Fibroblast of skin of right quadriceps (primary cell): ENCODE measurements around the gene IFT22.
"Not testable (repeated sequence)": the region's sequence is repeated elsewhere in the genome, so short reads cannot be mapped to it uniquely, and the experiment has no call there.

ENCODE experiments used
- DNase-seq: peaks from one replicate; pipeline ENCODE4 v3.0.0-alpha.2; 2013

The IFT22 gene

GRCh38 chr7:101308245-101309085 lies 13.1 kb downstream of the IFT22 start:
- peak; percentile 55 for DNase-seq

GRCh38 chr7:101306307-101306706 lies 15.3 kb downstream of the IFT22 start:
- DNase-seq = no peak

- no peak for DNase-seq
Observed at GRCh38 chr7:101303102-101303701, 18.4 kb downstream of the IFT22 start.

- no peak for DNase-seq
Observed at GRCh38 chr7:101302641-101303101, 18.9 kb downstream of the IFT22 start.

GRCh38 chr7:101300465-101301376 lies 20.9 kb downstream of the IFT22 start:
- no peak for DNase-seq

- DNase-seq = no peak
Observed at GRCh38 chr7:101299511-101300464, 21.8 kb downstream of the IFT22 start.

- DNase-seq = no peak
Observed at GRCh38 chr7:101294832-101295121, 26.8 kb downstream of the IFT22 start.

- no peak for DNase-seq
Observed at GRCh38 chr7:101294039-101294831, 27.4 kb downstream of the IFT22 start.

- not testable (repeated sequence) for DNase-seq
Observed at GRCh38 chr7:101293069-101294021, 28.3 kb downstream of the IFT22 start.

- DNase-seq = not testable (repeated sequence)
Observed at GRCh38 chr7:101292566-101292965, 29.0 kb downstream of the IFT22 start.

- peak; percentile 10 for DNase-seq
Observed at GRCh38 chr7:101290186-101291037, 31.2 kb downstream of the IFT22 start.

- DNase-seq = not testable (repeated sequence)
Observed at GRCh38 chr7:101289687-101290086, 31.9 kb downstream of the IFT22 start.

- DNase-seq = no peak
Observed at GRCh38 chr7:101288439-101288838, 33.2 kb downstream of the IFT22 start.

- no peak for DNase-seq
Observed at GRCh38 chr7:101287032-101287431, 34.6 kb downstream of the IFT22 start.

GRCh38 chr7:101285880-101286279 lies 35.7 kb downstream of the IFT22 start:
- DNase-seq = not testable (repeated sequence)

GRCh38 chr7:101285171-101285570 lies 36.4 kb downstream of the IFT22 start:
- DNase-seq = no peak

- not testable (repeated sequence) for DNase-seq
Observed at GRCh38 chr7:101280912-101281311, 40.7 kb downstream of the IFT22 start.

GRCh38 chr7:101278461-101279292 lies 42.9 kb downstream of the IFT22 start:
- DNase-seq = no peak
